HG03025 (cell line): Measurements from ENCODE around the gene ATG10.
"Not testable (repeated sequence)": the region's sequence is repeated elsewhere in the genome, so short reads cannot be mapped to it uniquely, and the experiment has no call there.

ENCODE experiments used
- ATAC-seq: cut with Tn5 transposase; IDR thresholded peaks from one replicate; pipeline ENCODE4 v1.9.1; 2021; ENCODE audit warnings: mild to moderate bottlenecking, moderate library complexity; ENCODE audit not compliant: unreplicated experiment, low FRiP score

ATG10 gene

GRCh38 chr5:81980598-81981260, 8.9 kb downstream of the ATG10 start:
- ATAC-seq: no peak

- ATAC-seq: not testable (repeated sequence)
These were observed 10.4 kb downstream of the ATG10 start for GRCh38 chr5:81982172-81982685.

GRCh38 chr5:81983148-81983547, 11.3 kb downstream of the ATG10 start:
- ATAC-seq: not testable (repeated sequence)

GRCh38 chr5:81983563-81983962, 11.7 kb downstream of the ATG10 start:
- not testable (repeated sequence) for ATAC-seq

GRCh38 chr5:81986126-81986525, 14.3 kb downstream of the ATG10 start:
- ATAC-seq: no peak

GRCh38 chr5:81989204-81989603, 17.4 kb downstream of the ATG10 start:
- ATAC-seq: no peak

GRCh38 chr5:81994679-81995078, 22.9 kb downstream of the ATG10 start:
- ATAC-seq: no peak

- no peak for ATAC-seq
These were observed 23.6 kb downstream of the ATG10 start for GRCh38 chr5:81995407-81995806.

GRCh38 chr5:82004511-82004910, 32.7 kb downstream of the ATG10 start:
- no peak for ATAC-seq

- not testable (repeated sequence) for ATAC-seq
These were observed 38.0 kb downstream of the ATG10 start for GRCh38 chr5:82009869-82010268.

GRCh38 chr5:82010696-82011095, 38.9 kb downstream of the ATG10 start:
- no peak for ATAC-seq

GRCh38 chr5:82011761-82012160, 39.9 kb downstream of the ATG10 start:
- no peak for ATAC-seq

GRCh38 chr5:82014644-82015043, 42.8 kb downstream of the ATG10 start:
- ATAC-seq: not testable (repeated sequence)

- ATAC-seq: no peak
These were observed 46.6 kb downstream of the ATG10 start for GRCh38 chr5:82018462-82018861.

- ATAC-seq: no peak
These were observed 47.7 kb downstream of the ATG10 start for GRCh38 chr5:82019342-82020138.

GRCh38 chr5:82022499-82022898, 50.7 kb downstream of the ATG10 start:
- ATAC-seq: no peak

- ATAC-seq: no peak
These were observed 51.8 kb downstream of the ATG10 start for GRCh38 chr5:82023644-82024043.

- ATAC-seq: no peak
These were observed 59.6 kb downstream of the ATG10 start for GRCh38 chr5:82031220-82032119.

- ATAC-seq: not testable (repeated sequence)
These were observed 71.1 kb downstream of the ATG10 start for GRCh38 chr5:82042894-82043293.

GRCh38 chr5:82044010-82044409, 72.2 kb downstream of the ATG10 start:
- no peak for ATAC-seq
